Measurements from ENCODE around the gene CCDC171.

GRCh38 chr9:15764131-15764530 lies 211.3 kb downstream of the CCDC171 start:
- TF ChIP-seq, protein P1, sequence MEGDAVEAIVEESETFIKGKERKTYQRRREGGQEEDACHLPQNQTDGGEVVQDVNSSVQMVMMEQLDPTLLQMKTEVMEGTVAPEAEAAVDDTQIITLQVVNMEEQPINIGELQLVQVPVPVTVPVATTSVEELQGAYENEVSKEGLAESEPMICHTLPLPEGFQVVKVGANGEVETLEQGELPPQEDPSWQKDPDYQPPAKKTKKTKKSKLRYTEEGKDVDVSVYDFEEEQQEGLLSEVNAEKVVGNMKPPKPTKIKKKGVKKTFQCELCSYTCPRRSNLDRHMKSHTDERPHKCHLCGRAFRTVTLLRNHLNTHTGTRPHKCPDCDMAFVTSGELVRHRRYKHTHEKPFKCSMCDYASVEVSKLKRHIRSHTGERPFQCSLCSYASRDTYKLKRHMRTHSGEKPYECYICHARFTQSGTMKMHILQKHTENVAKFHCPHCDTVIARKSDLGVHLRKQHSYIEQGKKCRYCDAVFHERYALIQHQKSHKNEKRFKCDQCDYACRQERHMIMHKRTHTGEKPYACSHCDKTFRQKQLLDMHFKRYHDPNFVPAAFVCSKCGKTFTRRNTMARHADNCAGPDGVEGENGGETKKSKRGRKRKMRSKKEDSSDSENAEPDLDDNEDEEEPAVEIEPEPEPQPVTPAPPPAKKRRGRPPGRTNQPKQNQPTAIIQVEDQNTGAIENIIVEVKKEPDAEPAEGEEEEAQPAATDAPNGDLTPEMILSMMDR (IDR thresholded peaks at IDR 0.05) = no peak
- no peak for TF ChIP-seq POLR2A (IDR thresholded peaks at IDR 0.05)

Measured in right lobe of liver (tissue), 4 donors.